Measurements from ENCODE around the gene ATL3. TPM values are rescaled to one million over a fixed set of nuclear protein-coding genes. Genes with fewer than 3 reads are reported as not detected.

Gene ATL3
- total RNA-seq, 1 experiment from 2014 or later = 32.3 TPM

GRCh38 chr11:63629426-63629825 lies 41.8 kb downstream of the ATL3 start:
- DNase-seq (ENCODE audit: low read depth, low spot score) (no peak), ATAC-seq (no peak)
- Histone ChIP-seq H3K9me3 (ENCODE audit: control insufficient read depth in 1 of 2, insufficient read depth in 1 of 2, low read depth in 1 of 2, low read length in 2 of 2) (no peaks in the 10 kb centered on the region), H3K9me2 (ENCODE audit: insufficient read depth) (no peaks in the 10 kb centered on the region), H3K9ac (ENCODE audit: low read length) (no peak overlapping the region), H2AFZ (ENCODE audit: low read depth, low read length, poor library complexity, severe bottlenecking) (no peak overlapping the region), H3K27me3 (ENCODE audit: insufficient read depth, low read length) (0 out of 2 replicates have a peak, but pooled peaks cover 1% of the 10 kb centered on the region), H3K4me2 (ENCODE audit: low read length) (no peak overlapping the region), H3K4me3 (replicated peaks in 1 of 2; ENCODE audit: low read depth in 1 of 2, low read length in 2 of 2) (no peak overlapping the region), H3K36me3 (ENCODE audit: control insufficient read depth in 1 of 2, insufficient read depth in 2 of 2, low read length in 2 of 2) (peaks cover 13 to 19% of the 10 kb centered on the region in 2 experiments), H3K79me2 (ENCODE audit: insufficient read depth, low read length) (no peaks in the 10 kb centered on the region), H3K4me1 (ENCODE audit: control insufficient read depth in 1 of 2, insufficient read depth in 2 of 2, low read length in 2 of 2) (peaks cover 0 to 14% of the 10 kb centered on the region in 2 experiments; a peak in 2 of 4 replicates), H3K27ac (ENCODE audit: low read depth, low read length) (no peak overlapping the region), H4K20me1 (ENCODE audit: insufficient read depth) (no peaks in the 10 kb centered on the region)
- no TSS peak for BruUV-seq (replicated peaks)
- no peak for TF ChIP-seq TCF7L2 (IDR thresholded peaks at IDR 0.05; ENCODE audit: borderline replicate concordance, extremely low read depth, insufficient read depth, insufficient read length)
- TF ChIP-seq POLR2A (IDR thresholded peaks at IDR 0.05; ENCODE audit: borderline replicate concordance, extremely low read depth, insufficient read depth, insufficient read length) = no peak
- no peak for TF ChIP-seq YY1 (IDR thresholded peaks at IDR 0.05; ENCODE audit: extremely low read depth, insufficient replicate concordance, low read depth, low read length)
- no peak for TF ChIP-seq POLR2AphosphoS5 (IDR thresholded peaks at IDR 0.05; ENCODE audit: low read depth, low read length)
- no peak for TF ChIP-seq EZH2 (IDR thresholded peaks at IDR 0.05)
- no peak for TF ChIP-seq ZNF274 (IDR thresholded peaks at IDR 0.05; ENCODE audit: low read depth, low read length)
- no peak for TF ChIP-seq CBX3 (IDR thresholded peaks at IDR 0.05; ENCODE audit: low read depth)
- no peak for TF ChIP-seq JUND (IDR thresholded peaks at IDR 0.05)
- no peak for TF ChIP-seq EGR1 (IDR thresholded peaks at IDR 0.05; ENCODE audit: low read depth)
- TF ChIP-seq SP1 (IDR thresholded peaks at IDR 0.05; ENCODE audit: low read depth) = no peak
- no peak for TF ChIP-seq CEBPB (IDR thresholded peaks at IDR 0.05; ENCODE audit: low read depth)
- no peak for TF ChIP-seq FOSL1 (IDR thresholded peaks at IDR 0.05; ENCODE audit: low read depth)
- TF ChIP-seq ZBTB33 (IDR thresholded peaks at IDR 0.05; ENCODE audit: extremely low read depth, insufficient replicate concordance, low read length) = no peak
- no peak for TF ChIP-seq RAD21 (IDR thresholded peaks at IDR 0.05; ENCODE audit: low read depth)
- TF ChIP-seq, protein P1, sequence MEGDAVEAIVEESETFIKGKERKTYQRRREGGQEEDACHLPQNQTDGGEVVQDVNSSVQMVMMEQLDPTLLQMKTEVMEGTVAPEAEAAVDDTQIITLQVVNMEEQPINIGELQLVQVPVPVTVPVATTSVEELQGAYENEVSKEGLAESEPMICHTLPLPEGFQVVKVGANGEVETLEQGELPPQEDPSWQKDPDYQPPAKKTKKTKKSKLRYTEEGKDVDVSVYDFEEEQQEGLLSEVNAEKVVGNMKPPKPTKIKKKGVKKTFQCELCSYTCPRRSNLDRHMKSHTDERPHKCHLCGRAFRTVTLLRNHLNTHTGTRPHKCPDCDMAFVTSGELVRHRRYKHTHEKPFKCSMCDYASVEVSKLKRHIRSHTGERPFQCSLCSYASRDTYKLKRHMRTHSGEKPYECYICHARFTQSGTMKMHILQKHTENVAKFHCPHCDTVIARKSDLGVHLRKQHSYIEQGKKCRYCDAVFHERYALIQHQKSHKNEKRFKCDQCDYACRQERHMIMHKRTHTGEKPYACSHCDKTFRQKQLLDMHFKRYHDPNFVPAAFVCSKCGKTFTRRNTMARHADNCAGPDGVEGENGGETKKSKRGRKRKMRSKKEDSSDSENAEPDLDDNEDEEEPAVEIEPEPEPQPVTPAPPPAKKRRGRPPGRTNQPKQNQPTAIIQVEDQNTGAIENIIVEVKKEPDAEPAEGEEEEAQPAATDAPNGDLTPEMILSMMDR (IDR thresholded peaks at IDR 0.05 in 2 of 3, conservative IDR thresholded peaks at IDR 0.05 in 1 of 3; ENCODE audit: borderline replicate concordance in 1 of 3, insufficient read depth in 1 of 3, low read depth in 2 of 3, low read length in 2 of 3) = no peak
- no peak for TF ChIP-seq ELF1 (IDR thresholded peaks at IDR 0.05; ENCODE audit: borderline replicate concordance, low read depth)
- ChIA-PET RAD21 (ENCODE audit: low non-redundant PET in 1 of 2, low total read pairs in 2 of 2, uncharacterized antibody in 2 of 2, unreplicated experiment in 2 of 2) (no interaction called here), CTCF (interaction anchor here (0.7 to 3.0 kb wide), 2 partner anchors 10 to 150 kb away, joined by 4 to 12 read pairs; no protein-coding TSS in a partner anchor), POLR2A (no interaction called here)
- intact Hi-C loops (cut with micrococcal nuclease) = no loop called here
